Activated effector memory CD4-positive, alpha-beta T cell treated with Interleukin-2 at 50 U/mL for 16 hours (primary cell): ENCODE results near the gene CWC27.

Source experiments
- DNase-seq: peaks from one replicate; pipeline ENCODE4 v3.0.0-alpha.2; 2020

CWC27 gene

GRCh38 chr5:65009207-65009606 is 240.5 kb downstream of the CWC27 start:
- DNase-seq = no peak

GRCh38 chr5:65010841-65011240 is 242.1 kb downstream of the CWC27 start:
- DNase-seq = no peak

- DNase-seq = no peak
Observed at GRCh38 chr5:65012301-65012892, 243.7 kb downstream of the CWC27 start.

- DNase-seq = no peak
Observed at GRCh38 chr5:65013166-65013565, 244.4 kb downstream of the CWC27 start.

GRCh38 chr5:65014769-65015168 is 246.0 kb downstream of the CWC27 start:
- no peak for DNase-seq

GRCh38 chr5:65015767-65016166 is 247.0 kb downstream of the CWC27 start:
- DNase-seq = no peak

- no peak for DNase-seq
Observed at GRCh38 chr5:65017636-65018035, 248.9 kb downstream of the CWC27 start.

- no peak for DNase-seq
Observed at GRCh38 chr5:65018763-65019162, 250.0 kb downstream of the CWC27 start.

- no peak for DNase-seq
Observed at GRCh38 chr5:65020492-65020891, 251.8 kb downstream of the CWC27 start.

GRCh38 chr5:65021527-65022226 is 252.9 kb downstream of the CWC27 start:
- no peak for DNase-seq

- DNase-seq = no peak
Observed at GRCh38 chr5:65022932-65023331, 254.2 kb downstream of the CWC27 start.

GRCh38 chr5:65024681-65025080 is 256.0 kb downstream of the CWC27 start:
- DNase-seq = no peak

GRCh38 chr5:65026816-65027548 is 258.3 kb downstream of the CWC27 start:
- no peak for DNase-seq

GRCh38 chr5:65029178-65029577 is 260.4 kb downstream of the CWC27 start:
- no peak for DNase-seq

GRCh38 chr5:65030056-65030455 is 261.3 kb downstream of the CWC27 start:
- DNase-seq = no peak

GRCh38 chr5:65032250-65032649 is 263.5 kb downstream of the CWC27 start:
- no peak for DNase-seq

- no peak for DNase-seq
Observed at GRCh38 chr5:65034029-65034812, 265.5 kb downstream of the CWC27 start.

GRCh38 chr5:65034813-65035209 is 266.1 kb downstream of the CWC27 start:
- DNase-seq = no peak

GRCh38 chr5:65035211-65036206 is 266.8 kb downstream of the CWC27 start:
- DNase-seq = peak; percentile 70

- DNase-seq = no peak
Observed at GRCh38 chr5:65037831-65038815, 269.4 kb downstream of the CWC27 start.
